H1 (cell line): ENCODE measurements around the gene OPN5. TPM values are rescaled to one million over a fixed set of nuclear protein-coding genes. Genes with fewer than 3 reads are reported as not detected.

ENCODE experiments used
- CTCF ChIA-PET: fragments of 300-600 bp; sonication (Branson Sonifier 250); formaldehyde crosslinking; loops from one replicate; lab custom pipeline; 2021; ENCODE audit not compliant: partially characterized antibody; lab: Charles Lee
- POLR2A ChIA-PET: fragments of 300-600 bp; sonication (Branson Sonifier 250); formaldehyde crosslinking; loops from one replicate; lab custom pipeline; 2021; ENCODE audit warnings: inconsistent platforms; ENCODE audit not compliant: partially characterized antibody; lab: Charles Lee
- DNase-seq, 2 experiments: peaks; one replicate each; pipeline versions ENCODE4 v3.0.0 to v3.0.0-alpha.2; 2010 to 2022; ENCODE audit warnings: low spot score in 2 of 2, low read depth in 1 of 2, mixed read lengths in 1 of 2
- FAIRE-seq: peaks from 2 replicates; lab custom pipeline; 2011; peaks lifted over from hg19 to GRCh38; lab: Jason Lieb, UNC
- H2AFZ ChIP-seq: 2 replicates; pipeline ENCODE4 v1.8.1; 2012; ENCODE audit warnings: low read length, inconsistent platforms
- H2AK5ac ChIP-seq: 2 replicates; pipeline ENCODE4 v1.6.1; 2013; ENCODE audit warnings: low read depth, low read length
- H2BK120ac ChIP-seq: replicated peaks from 2 replicates; pipeline ENCODE3; 2013; ENCODE audit warnings: low read depth, low read length, inconsistent platforms
- H2BK12ac ChIP-seq: 2 replicates; pipeline ENCODE4 v1.6.1; 2013; ENCODE audit warnings: low read depth, low read length
- H2BK15ac ChIP-seq: 2 replicates; pipeline ENCODE4 v1.6.1; 2013; ENCODE audit warnings: low read length
- H2BK20ac ChIP-seq: 2 replicates; pipeline ENCODE4 v1.6.1; 2013; ENCODE audit warnings: low read length
- H2BK5ac ChIP-seq: 2 replicates; pipeline ENCODE4 v1.6.1; 2013; ENCODE audit warnings: low read depth, low read length
- H3K14ac ChIP-seq: 2 replicates; pipeline ENCODE4 v1.6.1; 2013; ENCODE audit warnings: inconsistent platforms; ENCODE audit not compliant: insufficient read length
- H3K18ac ChIP-seq: 2 replicates; pipeline ENCODE4 v1.6.1; 2013; ENCODE audit warnings: low read length; ENCODE audit errors: extremely low read depth
- H3K23ac ChIP-seq: 2 replicates; pipeline ENCODE4 v1.6.1; 2013; ENCODE audit warnings: inconsistent platforms; ENCODE audit not compliant: insufficient read length
- H3K23me2 ChIP-seq: 2 replicates; pipeline ENCODE4 v1.6.1; 2013; ENCODE audit warnings: low read depth, low read length
- H3K27ac ChIP-seq: 2 replicates; pipeline ENCODE4 v1.6.1; 2011; ENCODE audit warnings: low read depth, low read length, inconsistent platforms
- H3K27me3 ChIP-seq, 4 experiments: replicated peaks in 1 of 4; 1 replicate in 1 of 4; 2 replicates in 3 of 4; pipeline versions ENCODE4 v1.6.1 to v1.8.1; 2011 to 2013; ENCODE audit warnings: low read length in 3 of 4, mild to moderate bottlenecking in 3 of 4, inconsistent platforms in 2 of 4, mixed read lengths in 2 of 4, moderate library complexity in 1 of 4; ENCODE audit not compliant: control insufficient read depth in 3 of 4, insufficient read depth in 3 of 4; ENCODE audit errors: extremely low read depth in 1 of 4
- H3K36me3 ChIP-seq, 4 experiments: 2 replicates each; pipeline versions ENCODE4 v1.6.1 to v1.8.1; 2011 to 2013; ENCODE audit warnings: mild to moderate bottlenecking in 4 of 4, low read length in 3 of 4, moderate library complexity in 2 of 4, control low read depth in 1 of 4, inconsistent platforms in 1 of 4; ENCODE audit not compliant: insufficient read depth in 4 of 4, control insufficient read depth in 2 of 4
- H3K4ac ChIP-seq: replicated peaks from 2 replicates; pipeline ENCODE3; 2013; ENCODE audit warnings: low read length, low read depth, mixed read lengths, inconsistent platforms; ENCODE audit not compliant: insufficient read length
- H3K4me1 ChIP-seq, 4 experiments: replicated peaks in 1 of 4; 1 replicate in 1 of 4; 2 replicates in 3 of 4; pipeline versions ENCODE4 v1.6.1 to v1.8.1; 2011 to 2013; ENCODE audit warnings: low read length in 3 of 4, inconsistent platforms in 2 of 4, mixed read lengths in 1 of 4; ENCODE audit not compliant: insufficient read depth in 4 of 4, control insufficient read depth in 3 of 4
- H3K4me2 ChIP-seq, 2 experiments: 2 replicates each; pipeline versions ENCODE4 v1.6.1 to v1.8.1; 2011 to 2013; ENCODE audit warnings: low read depth in 2 of 2, low read length in 2 of 2, control low read depth in 1 of 2, inconsistent platforms in 1 of 2, mild to moderate bottlenecking in 1 of 2; ENCODE audit not compliant: insufficient read depth in 1 of 2
- H3K4me3 ChIP-seq, 4 experiments: fragments of 200-600, 300-600 bp in 1 of 4; sonication (generic), shearing (Covaris generic), sonication (Bioruptor Twin) in 1 of 4; 2 replicates each; pipeline versions ENCODE4 v1.5.1 to v1.8.1; 2011 to 2016; ENCODE audit warnings: low read length in 4 of 4, low read depth in 3 of 4, control low read depth in 2 of 4, inconsistent platforms in 2 of 4, mild to moderate bottlenecking in 2 of 4, mixed read lengths in 1 of 4, moderate library complexity in 1 of 4; ENCODE audit not compliant: insufficient read depth in 2 of 4; ENCODE audit errors: extremely low read depth in 1 of 4
- H3K56ac ChIP-seq: replicated peaks from 2 replicates; pipeline ENCODE3; 2013; ENCODE audit warnings: low read depth, mild to moderate bottlenecking, mixed read lengths, low read length, inconsistent platforms; ENCODE audit not compliant: insufficient read length
- H3K79me1 ChIP-seq: 2 replicates; pipeline ENCODE4 v1.6.1; 2013; ENCODE audit warnings: low read depth, low read length, control low read depth
- H3K79me2 ChIP-seq, 2 experiments: 2 replicates each; pipeline versions ENCODE4 v1.6.1 to v1.8.1; 2012 to 2013; ENCODE audit warnings: low read length in 2 of 2, mild to moderate bottlenecking in 2 of 2, inconsistent platforms in 1 of 2; ENCODE audit not compliant: insufficient read depth in 2 of 2, control insufficient read depth in 1 of 2
- H3K9ac ChIP-seq, 4 experiments: replicated peaks in 1 of 4; 1 replicate in 1 of 4; 2 replicates in 3 of 4; pipeline versions ENCODE4 v1.6.1 to v1.8.1; 2011 to 2013; ENCODE audit warnings: low read depth in 3 of 4, low read length in 3 of 4, control low read depth in 2 of 4, mild to moderate bottlenecking in 2 of 4, moderate library complexity in 2 of 4, inconsistent platforms in 1 of 4; ENCODE audit errors: extremely low read depth in 1 of 4
- H3K9me3 ChIP-seq, 2 experiments: 2 replicates each; pipeline versions ENCODE4 v1.6.1 to v1.8.1; 2012 to 2013; ENCODE audit warnings: mild to moderate bottlenecking in 2 of 2, moderate library complexity in 2 of 2, control low read depth in 1 of 2, inconsistent platforms in 1 of 2, low read depth in 1 of 2, low read length in 1 of 2, mixed read lengths in 1 of 2; ENCODE audit not compliant: insufficient read depth in 2 of 2
- H4K20me1 ChIP-seq, 2 experiments: replicated peaks in 1 of 2; 2 replicates each; pipeline versions ENCODE3 to v1.8.1; 2011 to 2013; ENCODE audit warnings: inconsistent platforms in 2 of 2, low read length in 2 of 2, mild to moderate bottlenecking in 1 of 2; ENCODE audit not compliant: insufficient read depth in 2 of 2, control insufficient read depth in 1 of 2
- H4K5ac ChIP-seq: 2 replicates; pipeline ENCODE4 v1.6.1; 2013; ENCODE audit warnings: low read length, low read depth, mixed read lengths, inconsistent platforms; ENCODE audit not compliant: insufficient read length
- H4K8ac ChIP-seq: 2 replicates; pipeline ENCODE4 v1.8.0; 2013; ENCODE audit warnings: mild to moderate bottlenecking, moderate library complexity, low read length, inconsistent platforms; ENCODE audit not compliant: insufficient read depth; ENCODE audit errors: extremely low read depth
- H4K91ac ChIP-seq: replicated peaks from 2 replicates; pipeline ENCODE3; 2013; ENCODE audit warnings: low read length, mixed read lengths, inconsistent platforms; ENCODE audit not compliant: insufficient read length
- ASH2L ChIP-seq: fragments of 200-600, 300-600 bp; sonication (generic); IDR thresholded peaks from one replicate; pipeline ENCODE4 v1.7.1; 2017; ENCODE audit warnings: low read length
- EGR1 ChIP-seq: IDR thresholded peaks from 2 replicates; pipeline ENCODE4 v1.6.1; 2011; ENCODE audit warnings: low read depth, low read length, borderline replicate concordance
- EP300 ChIP-seq, 2 experiments: IDR thresholded peaks; 1 replicate in 1 of 2; 2 replicates in 1 of 2; pipeline ENCODE4 v1.6.1; 2011 to 2012; ENCODE audit warnings: low read depth in 2 of 2, low read length in 2 of 2, mild to moderate bottlenecking in 2 of 2, borderline replicate concordance in 1 of 2, inconsistent platforms in 1 of 2, moderate library complexity in 1 of 2
- WGBS, 2 experiments: shearing (Covaris generic) in 1 of 2; methylation state at CpG; one replicate each; pipeline versions ENCODE4 v1.1.6 to v1.1.7; 2013 to 2015; ENCODE audit warnings: low lambda C conversion rate in 2 of 2, mixed read lengths in 2 of 2, inconsistent platforms in 1 of 2, low coverage in 1 of 2, missing lambda C conversion rate in 1 of 2; ENCODE audit not compliant: insufficient replicate concordance in 2 of 2, insufficient coverage in 1 of 2, insufficient read length in 1 of 2; ENCODE audit errors: extremely low coverage in 1 of 2, missing lambda C conversion rate in 1 of 2; 5-methylcytosine and 5-hydroxymethylcytosine counted together
- polyA plus RNA-seq, 7 experiments: library from polyadenylated mRNA; depleted of rRNA in 3 of 7; stranded (reverse) in 5 of 7; unstranded in 2 of 7; fragments of >200 nt in 5 of 7; fragments of 200-250 nt in 2 of 7; gene quantifications; 1 replicate in 5 of 7; 2 replicates in 1 of 7; 4 replicates in 1 of 7; pipeline versions ENCODE4 v1.2.1 to v1.2.3, GENCODE V29; 2011 to 2013; ENCODE audit warnings: missing spikeins in 2 of 7, mixed read lengths in 2 of 7
- total RNA-seq: library from RNA; stranded (reverse); fragmentation: NEBNext Ultra II Directional; extraction: Animal tissue kit (Norgen Biotek cat#: 25700); gene quantifications from 2 replicates; pipeline ENCODE4 v1.2.1, GENCODE V29; 2021

Gene OPN5
- total and polyA plus RNA-seq, 2 of the 8 experiments (the other 6 are each of a cell fraction or from before 2014, with no cell fraction given): not detected

GRCh38 chr6:47836639-47837038 is 54.8 kb downstream of the OPN5 start:
- Histone ChIP-seq H2BK120ac (no peak overlapping the region), H3K18ac (no peak overlapping the region), H2BK5ac (no peak overlapping the region), H3K23me2 (no peaks in the 10 kb centered on the region), H4K8ac (no peak overlapping the region), H3K56ac (no peak overlapping the region), H3K4me2 (no peak overlapping the region), H3K27me3 (no peaks in the 10 kb centered on the region; a peak in 1 of 7 replicates), H2BK15ac (no peak overlapping the region), H2BK20ac (no peak overlapping the region), H3K23ac (no peak overlapping the region), H3K79me2 (no peaks in the 10 kb centered on the region), H3K36me3 (no peaks in the 10 kb centered on the region), H4K91ac (no peak overlapping the region), H4K20me1 (no peaks in the 10 kb centered on the region), H3K14ac (no peak overlapping the region), H3K79me1 (no peaks in the 10 kb centered on the region), H3K4me3 (no peak overlapping the region), H3K9me3 (no peaks in the 10 kb centered on the region), H2AFZ (no peak overlapping the region), H3K4ac (no peak overlapping the region), H3K9ac (no peak overlapping the region), H2BK12ac (no peak overlapping the region), H3K27ac (no peak overlapping the region), H2AK5ac (no peak overlapping the region), H4K5ac (no peak overlapping the region), H3K4me1 (no peaks in the 10 kb centered on the region)
- WGBS, 2 experiments: 94% methylated on average over 1 of the region's 1 CpG; no CpG with 5 or more reads in 1 of the 2 experiments
- FAIRE-seq: no peak
- DNase-seq: no peak
- ChIA-PET POLR2A (no interaction called here), CTCF (no interaction called here)
- TF ChIP-seq EP300 (IDR thresholded peaks at IDR 0.05; ENCODE audit: borderline replicate concordance in 1 of 2, low read depth in 2 of 2, low read length in 2 of 2) (no peak), EGR1 (no peak), ASH2L (no peak)
